ENCODE measurements around the gene MROH2A.

The MROH2A gene

DNA sequence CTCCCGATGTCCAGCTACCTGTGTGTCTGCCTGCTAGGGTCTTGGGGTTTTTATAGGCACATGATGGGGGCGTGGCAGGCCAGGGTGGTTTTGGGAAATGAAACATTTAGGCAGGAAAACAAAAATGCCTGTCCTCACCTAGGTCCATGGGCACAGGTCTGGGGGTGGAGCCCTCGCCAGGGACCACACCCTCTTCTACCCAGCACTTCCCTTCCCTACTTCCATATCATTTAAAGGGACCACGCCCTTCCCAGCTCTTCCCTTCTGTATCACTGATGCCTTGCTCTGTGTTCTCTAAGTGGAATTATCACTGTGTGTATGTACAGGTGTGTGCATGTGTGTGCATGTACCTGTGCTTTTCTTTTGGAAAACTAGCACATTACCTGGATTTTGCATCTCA is 11.7 kb upstream of the MROH2A start:
- no peak for DNase-seq

DNA sequence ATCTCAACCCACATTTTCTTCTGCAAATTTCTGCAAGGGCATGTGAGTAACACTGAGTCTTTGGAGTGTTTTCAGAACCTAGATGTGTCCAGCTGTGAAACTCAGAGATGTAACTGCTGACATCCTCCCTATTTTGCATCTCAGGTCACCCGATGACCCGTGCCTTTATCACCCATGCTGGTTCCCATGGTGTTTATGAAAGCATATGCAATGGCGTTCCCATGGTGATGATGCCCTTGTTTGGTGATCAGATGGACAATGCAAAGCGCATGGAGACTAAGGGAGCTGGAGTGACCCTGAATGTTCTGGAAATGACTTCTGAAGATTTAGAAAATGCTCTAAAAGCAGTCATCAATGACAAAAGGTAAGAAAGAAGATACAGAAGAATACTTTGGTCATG is 10.1 kb upstream of the MROH2A start:
- peak; percentile 24 for DNase-seq

DNA sequence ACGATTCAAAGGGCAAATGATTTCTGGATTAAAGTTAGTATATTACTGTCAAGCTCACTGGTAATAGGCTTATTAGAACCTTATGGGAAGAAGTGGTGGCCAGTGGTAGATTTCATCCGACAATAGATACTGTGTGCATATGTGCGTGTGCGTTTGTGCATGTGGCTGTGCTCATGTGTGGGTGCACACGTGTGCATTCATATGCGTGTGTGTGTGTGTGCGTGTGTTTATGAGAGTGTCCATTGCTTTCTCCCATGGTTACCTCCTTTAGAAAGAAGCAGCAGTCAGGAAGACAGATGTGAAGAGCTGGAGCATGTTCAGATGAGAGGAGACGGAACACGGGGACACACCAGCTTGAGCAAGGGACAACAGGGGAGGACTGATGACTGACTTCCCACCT is 8.9 kb upstream of the MROH2A start:
- no peak for DNase-seq

GRCh38 chr2:233772153-233772552 is 6.0 kb upstream of the MROH2A start:
- no peak for DNase-seq

DNA sequence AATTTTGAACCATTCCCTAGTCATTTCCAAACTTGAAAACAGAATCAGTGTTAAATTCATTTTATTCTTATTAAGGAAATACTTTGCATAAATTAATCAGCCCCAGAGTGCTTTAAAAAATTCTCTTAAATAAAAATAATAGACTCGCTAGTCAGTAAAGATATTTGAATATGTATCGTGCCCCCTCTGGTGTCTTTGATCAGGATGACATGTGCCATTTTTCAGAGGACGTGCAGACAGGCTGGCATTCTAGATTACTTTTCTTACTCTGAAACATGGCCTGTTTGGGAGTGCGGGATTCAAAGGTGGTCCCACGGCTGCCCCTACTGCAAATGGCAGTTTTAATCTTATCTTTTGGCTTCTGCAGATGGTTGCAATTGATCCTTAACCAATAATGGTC is 5.5 kb upstream of the MROH2A start:
- no peak for DNase-seq

GRCh38 chr2:233773854-233774253 is 4.3 kb upstream of the MROH2A start:
- DNase-seq, result no peak

GRCh38 chr2:233775414-233775813 is 2.7 kb upstream of the MROH2A start:
- DNase-seq, result no peak

DNA sequence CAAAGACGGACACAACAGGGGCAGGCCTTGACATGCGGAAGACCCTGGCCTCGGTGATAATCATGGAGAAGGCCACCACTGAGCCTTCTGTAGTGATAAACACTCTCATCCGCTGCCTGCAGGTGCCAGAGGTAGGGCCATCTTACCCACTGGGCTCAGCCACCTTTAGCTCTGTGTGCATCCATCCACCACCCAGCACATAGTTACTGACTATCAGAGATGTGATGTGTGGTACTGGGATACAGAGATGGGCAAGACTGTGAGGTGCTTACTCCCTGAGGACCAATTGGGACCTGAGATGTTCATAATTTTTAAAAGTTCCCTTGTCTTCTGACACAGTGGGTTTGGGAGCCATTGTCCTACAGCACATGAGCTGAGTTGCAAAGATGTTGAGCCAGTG is 1.6 kb downstream of the MROH2A start:
- DNase-seq, result no peak

GRCh38 chr2:233780771-233781170 is 2.6 kb downstream of the MROH2A start:
- DNase-seq, result no peak

- no peak for DNase-seq
These were observed 11.4 kb downstream of the MROH2A start for GRCh38 chr2:233789554-233789953.

DNA sequence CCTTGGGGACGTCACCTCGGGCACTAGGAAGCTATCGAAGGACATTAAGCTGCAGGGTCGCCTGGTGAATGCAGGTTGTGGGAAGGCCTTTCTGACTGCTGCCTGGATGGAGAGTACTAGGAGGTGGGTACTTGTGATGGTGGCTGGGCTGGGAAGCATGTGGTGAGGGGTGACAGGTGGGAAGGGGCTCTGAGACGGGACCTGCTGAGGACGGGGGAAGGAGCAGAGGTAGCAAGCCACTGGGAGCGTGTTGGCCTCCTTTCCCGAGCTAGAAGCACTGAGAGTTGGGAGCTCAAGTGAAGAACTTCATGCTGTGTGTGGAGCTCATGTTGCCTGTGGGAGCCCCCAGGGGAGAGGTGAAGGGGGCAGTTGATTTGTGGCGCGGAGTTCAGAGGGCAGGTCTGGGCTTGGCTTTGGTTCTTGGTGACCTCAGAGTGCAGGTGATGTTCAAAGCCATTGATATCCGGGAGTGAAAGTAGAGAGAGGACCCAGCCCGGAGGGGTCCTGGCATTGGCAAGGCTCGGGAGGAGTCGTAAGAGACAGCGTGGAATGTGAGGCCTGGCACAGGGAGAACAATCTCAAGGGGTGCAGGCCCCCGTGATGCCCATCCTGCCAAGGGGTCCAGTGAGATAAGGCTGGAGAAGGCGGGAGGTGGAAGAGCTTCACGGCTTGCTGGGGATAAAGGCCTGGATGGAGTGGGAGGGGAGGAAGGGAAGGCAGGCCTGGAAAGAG is 13.2 kb downstream of the MROH2A start:
- no peak for DNase-seq

DNA sequence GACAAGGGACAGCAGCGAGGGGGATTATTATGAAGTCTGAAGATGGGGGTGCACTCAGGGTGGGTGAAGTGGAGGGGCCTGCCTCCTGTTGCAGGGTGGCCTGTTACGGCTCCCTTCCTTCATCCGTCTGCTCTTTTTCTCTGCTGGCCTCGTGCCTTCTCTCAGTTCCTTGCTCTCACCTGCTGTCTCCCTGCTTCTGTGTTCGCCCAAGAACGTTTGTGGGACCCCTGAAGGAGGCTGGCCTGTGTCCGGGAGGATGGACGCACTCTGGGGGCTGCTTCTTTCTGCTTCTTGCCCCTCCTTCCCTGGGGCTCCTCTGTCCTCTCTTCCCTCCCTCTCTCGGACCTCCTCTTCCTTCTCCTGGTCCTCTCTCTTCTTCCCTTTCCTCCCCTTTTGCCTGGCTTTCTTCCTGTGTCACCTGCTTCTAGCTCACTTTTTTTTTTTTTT is 13.8 kb downstream of the MROH2A start:
- peak; percentile 42 for DNase-seq

- peak; percentile 23 for DNase-seq
These were observed 14.6 kb downstream of the MROH2A start for GRCh38 chr2:233792720-233793119.

GRCh38 chr2:233793465-233794127 is 15.5 kb downstream of the MROH2A start:
- peak; percentile 8 for DNase-seq

DNA sequence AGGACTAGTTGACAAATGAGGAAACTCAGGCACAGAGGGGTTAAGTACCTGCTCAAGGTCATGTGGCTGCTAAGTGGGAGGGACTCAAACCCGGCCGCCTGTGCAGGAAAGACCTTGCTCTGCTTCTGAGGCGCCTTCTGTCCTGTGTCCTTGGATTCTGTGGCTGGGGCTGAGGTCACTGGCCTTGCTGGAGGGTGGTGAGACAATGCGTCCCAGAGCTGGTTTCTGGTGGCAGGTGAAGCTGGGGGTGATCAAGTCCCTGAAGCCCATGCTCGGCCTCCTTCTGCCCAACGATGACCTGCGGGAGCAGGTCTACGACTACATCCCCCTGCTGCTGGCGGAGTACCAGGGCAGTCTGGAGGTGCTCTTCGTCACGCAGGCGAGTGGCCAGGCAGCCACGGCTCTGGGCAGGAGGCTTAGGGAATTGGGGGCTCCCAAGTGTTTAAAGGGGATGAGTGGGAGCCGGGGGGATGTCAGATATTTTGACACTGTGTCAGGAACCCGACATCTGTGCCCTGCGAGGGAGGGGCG is 16.1 kb downstream of the MROH2A start:
- DNase-seq, result no peak

GRCh38 chr2:233795735-233796171 is 17.6 kb downstream of the MROH2A start:
- DNase-seq, result no peak

- no peak for DNase-seq
These were observed 18.1 kb downstream of the MROH2A start for GRCh38 chr2:233796254-233796653.

- no peak for DNase-seq
These were observed 20.4 kb downstream of the MROH2A start for GRCh38 chr2:233798335-233799086.

GRCh38 chr2:233799087-233799665 is 21.0 kb downstream of the MROH2A start:
- no peak for DNase-seq

GRCh38 chr2:233799716-233800115 is 21.6 kb downstream of the MROH2A start:
- no peak for DNase-seq

- DNase-seq, result no peak
These were observed 22.1 kb downstream of the MROH2A start for GRCh38 chr2:233800208-233800607.

DNA sequence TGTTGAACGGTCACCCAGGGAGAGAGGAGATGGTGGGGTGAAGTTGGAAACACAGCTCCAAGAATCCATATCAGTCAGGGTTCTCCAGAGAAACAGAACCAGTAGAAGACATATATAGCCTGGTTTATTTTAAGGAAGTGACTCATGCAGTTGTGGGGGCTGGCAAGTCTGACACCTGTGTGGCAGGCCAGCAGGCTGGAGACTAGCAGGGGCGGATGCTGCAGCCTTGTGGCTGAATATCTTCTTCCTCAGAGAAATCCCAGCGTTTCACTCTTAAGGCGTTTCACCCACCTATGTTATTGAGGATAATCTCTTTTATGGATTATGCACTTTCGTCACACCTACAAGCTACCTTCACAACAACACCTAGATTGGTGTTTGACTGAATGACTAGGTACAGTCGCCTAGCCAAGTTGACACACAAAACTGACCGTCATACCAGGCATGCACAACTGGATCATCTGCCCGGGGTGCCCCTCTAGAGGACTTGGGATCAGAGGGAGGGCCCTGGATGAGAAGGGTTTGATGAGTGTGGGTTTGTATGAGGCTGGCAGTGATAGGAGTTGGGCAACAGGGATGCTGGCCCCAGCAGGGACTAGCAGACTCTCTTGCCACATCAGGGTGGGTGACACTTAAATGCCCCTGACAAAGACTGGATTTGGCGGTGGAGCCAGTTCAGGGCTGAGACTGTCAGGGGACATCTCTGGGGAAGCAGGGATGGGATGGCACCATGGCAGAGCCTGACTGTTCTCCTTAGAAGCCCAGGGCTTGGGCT is 23.4 kb downstream of the MROH2A start:
- DNase-seq, result peak; percentile 20

Data from DMS53 (cell line).